Endothelial cell (in vitro differentiated cells): ENCODE results near the gene MRPL36. TPM values are rescaled to one million over a fixed set of nuclear protein-coding genes. Genes with fewer than 3 reads are reported as not detected.

Experiments
- DNase-seq: peaks from one replicate; pipeline ENCODE4 v3.0.0; 2021; ENCODE audit warnings: low spot score
- H3K27ac Mint-ChIP-seq: one replicate; pipeline ENCODE4 v1.8.0; 2021; ENCODE audit warnings: mixed read lengths, inconsistent platforms; ENCODE audit not compliant: unreplicated experiment
- H3K27me3 Mint-ChIP-seq: one replicate; pipeline ENCODE4 v1.8.0; 2021; ENCODE audit warnings: mild to moderate bottlenecking, moderate library complexity, mixed read lengths, inconsistent platforms; ENCODE audit not compliant: unreplicated experiment
- H3K36me3 Mint-ChIP-seq: one replicate; pipeline ENCODE4 v1.8.0; 2021; ENCODE audit warnings: mild to moderate bottlenecking, low read depth, mixed read lengths, inconsistent platforms; ENCODE audit not compliant: unreplicated experiment
- H3K4me1 Mint-ChIP-seq: one replicate; pipeline ENCODE4 v1.8.0; 2021; ENCODE audit warnings: mild to moderate bottlenecking, mixed read lengths, inconsistent platforms; ENCODE audit not compliant: unreplicated experiment
- H3K4me3 Mint-ChIP-seq: one replicate; pipeline ENCODE4 v1.8.0; 2021; ENCODE audit warnings: mild to moderate bottlenecking, mixed read lengths, inconsistent platforms; ENCODE audit not compliant: unreplicated experiment
- H3K9me3 Mint-ChIP-seq: one replicate; pipeline ENCODE4 v1.8.0; 2021; ENCODE audit warnings: mixed read lengths, inconsistent platforms; ENCODE audit not compliant: unreplicated experiment
- CTCF ChIP-seq: fragments of 200-600 bp; sonication (generic); IDR thresholded peaks from one replicate; pipeline ENCODE4 v1.5.0; 2021; ENCODE audit warnings: antibody characterized with exemption; ENCODE audit not compliant: unreplicated experiment
- total RNA-seq: library from RNA; stranded (reverse); fragmentation: NEBNext Ultra II Directional; extraction: Animal tissue kit (Norgen Biotek cat#: 25700); gene quantifications from one replicate; pipeline ENCODE4 v1.2.1, GENCODE V29; 2021; ENCODE audit not compliant: unreplicated experiment

Gene MRPL36
- total RNA-seq, 1 donor from 2014 or later, result 32.5 TPM

- Mint-ChIP-seq H3K27me3 (peaks cover 2% of the 10 kb centered on the region), H3K27ac (no peak overlapping the region), H3K9me3 (no peaks in the 10 kb centered on the region), H3K4me3 (no peak overlapping the region), H3K36me3 (no peaks in the 10 kb centered on the region), H3K4me1 (no peaks in the 10 kb centered on the region)
- DNase-seq, result no peak
- TF ChIP-seq CTCF, result no peak
Measured at GRCh38 chr5:1783216-1783554, 16.5 kb downstream of the MRPL36 start.

GRCh38 chr5:1782385-1783215, 17.0 kb downstream of the MRPL36 start:
- H3K27ac Mint-ChIP-seq, result no peak overlapping the region
- no peaks in the 10 kb centered on the region for H3K4me1 Mint-ChIP-seq

GRCh38 chr5:1781726-1782384, 17.8 kb downstream of the MRPL36 start:
- Mint-ChIP-seq H3K27ac (no peak overlapping the region), H3K9me3 (no peaks in the 10 kb centered on the region), H3K4me1 (no peaks in the 10 kb centered on the region), H3K4me3 (no peak overlapping the region), H3K27me3 (peaks cover 2% of the 10 kb centered on the region), H3K36me3 (no peaks in the 10 kb centered on the region)
- TF ChIP-seq CTCF, result no peak
- no peak for DNase-seq

More at GRCh38 chr5:1782385-1783215, 17.0 kb downstream of the MRPL36 start:
- no peak for TF ChIP-seq CTCF
- H3K27me3 Mint-ChIP-seq, result peaks cover 2% of the 10 kb centered on the region
- H3K36me3 Mint-ChIP-seq, result no peaks in the 10 kb centered on the region
- no peaks in the 10 kb centered on the region for H3K9me3 Mint-ChIP-seq
- no peak for DNase-seq
- no peak overlapping the region for H3K4me3 Mint-ChIP-seq

GRCh38 chr5:1781107-1781506, 18.5 kb downstream of the MRPL36 start:
- no peak overlapping the region for H3K4me3 Mint-ChIP-seq
- TF ChIP-seq CTCF, result no peak
- no peak for DNase-seq
- no peaks in the 10 kb centered on the region for H3K36me3 Mint-ChIP-seq
- peaks cover 2% of the 10 kb centered on the region for H3K27me3 Mint-ChIP-seq
- no peaks in the 10 kb centered on the region for H3K9me3 Mint-ChIP-seq
- no peak overlapping the region for H3K27ac Mint-ChIP-seq
- H3K4me1 Mint-ChIP-seq, result no peaks in the 10 kb centered on the region

GRCh38 chr5:1780614-1780930, 19.1 kb downstream of the MRPL36 start:
- Mint-ChIP-seq H3K36me3 (no peaks in the 10 kb centered on the region), H3K9me3 (no peaks in the 10 kb centered on the region), H3K4me3 (no peak overlapping the region), H3K27me3 (peaks cover 2% of the 10 kb centered on the region), H3K4me1 (no peaks in the 10 kb centered on the region), H3K27ac (no peak overlapping the region)
- DNase-seq, result no peak
- TF ChIP-seq CTCF, result no peak
